Mammary epithelial cell (primary cell): ENCODE measurements around the gene CABP2.

ENCODE experiments used
- CTCF ChIP-seq, 2 donors: IDR thresholded peaks in 1 of 2; conservative IDR thresholded peaks in 1 of 2; 2 replicates each; pipeline ENCODE4 v1.5.1; 2011 to 2012; ENCODE audit warnings: inconsistent platforms in 2 of 2, low read length in 2 of 2, mild to moderate bottlenecking in 2 of 2, control low read depth in 1 of 2, low read depth in 1 of 2; ENCODE audit not compliant: insufficient read depth in 1 of 2; ENCODE audit errors: extremely low read depth in 1 of 2
- EZH2 ChIP-seq: IDR thresholded peaks from 2 replicates; pipeline ENCODE4 v1.6.1; 2012; ENCODE audit warnings: low read length, inconsistent platforms, borderline replicate concordance

GRCh38 chr11:67514116-67514515 is 9.1 kb downstream of the CABP2 start:
- TF ChIP-seq CTCF (conservative IDR thresholded peaks at IDR 0.05 in 1 of 2, IDR thresholded peaks at IDR 0.05 in 1 of 2; ENCODE audit: extremely low read depth in 1 of 2, insufficient read depth in 1 of 2, low read depth in 1 of 2, low read length in 2 of 2) (no peak), EZH2 (no peak)
